H1 (cell line): ENCODE measurements around the gene SNAPC2. TPM values are rescaled to one million over a fixed set of nuclear protein-coding genes. Genes with fewer than 3 reads are reported as not detected.

Source experiments
- ASH2L ChIP-seq: fragments of 200-600, 300-600 bp; sonication (generic); IDR thresholded peaks from one replicate; pipeline ENCODE4 v1.7.1; 2017; ENCODE audit warnings: low read length
- EP300 ChIP-seq, 2 experiments: IDR thresholded peaks; 1 replicate in 1 of 2; 2 replicates in 1 of 2; pipeline ENCODE4 v1.6.1; 2011 to 2012; ENCODE audit warnings: low read depth in 2 of 2, low read length in 2 of 2, mild to moderate bottlenecking in 2 of 2, borderline replicate concordance in 1 of 2, inconsistent platforms in 1 of 2, moderate library complexity in 1 of 2
- EZH2 ChIP-seq: fragments of 200-600 bp; sonication (generic); IDR thresholded peaks from 2 replicates; pipeline ENCODE4 v1.7.1; 2012; ENCODE audit warnings: low read depth, mild to moderate bottlenecking, moderate library complexity, low read length, inconsistent platforms; ENCODE audit not compliant: severe bottlenecking
- GABPA ChIP-seq: IDR thresholded peaks from 2 replicates; pipeline ENCODE4 v1.6.1; 2011; ENCODE audit warnings: mild to moderate bottlenecking, low read length, moderate library complexity, borderline replicate concordance; ENCODE audit not compliant: insufficient read depth
- KDM1A ChIP-seq: fragments of 200-600, 300-600 bp; sonication (generic); IDR thresholded peaks from 2 replicates; pipeline ENCODE4 v1.7.1; 2016; ENCODE audit warnings: mild to moderate bottlenecking, low read length, borderline replicate concordance
- POLR2A ChIP-seq, 2 experiments: IDR thresholded peaks; 1 replicate in 1 of 2; 2 replicates in 1 of 2; pipeline ENCODE4 v1.6.1; 2011; ENCODE audit warnings: low read depth in 2 of 2, low read length in 2 of 2, mild to moderate bottlenecking in 2 of 2; ENCODE audit errors: control extremely low read depth in 1 of 2
- TBP ChIP-seq: IDR thresholded peaks from 2 replicates; pipeline ENCODE4 v1.6.1; 2011; ENCODE audit warnings: low read depth, low read length, improper control_type of control experiment
- TEAD4 ChIP-seq: IDR thresholded peaks from 2 replicates; pipeline ENCODE4 v1.6.1; 2012; ENCODE audit warnings: low read depth, low read length, inconsistent platforms, mixed read lengths
- polyA plus RNA-seq, 7 experiments: library from polyadenylated mRNA; depleted of rRNA in 3 of 7; stranded (reverse) in 5 of 7; unstranded in 2 of 7; fragments of >200 nt in 5 of 7; fragments of 200-250 nt in 2 of 7; gene quantifications; 1 replicate in 5 of 7; 2 replicates in 1 of 7; 4 replicates in 1 of 7; pipeline versions ENCODE4 v1.2.1 to v1.2.3, GENCODE V29; 2011 to 2013; ENCODE audit warnings: missing spikeins in 2 of 7, mixed read lengths in 2 of 7
- total RNA-seq: library from RNA; stranded (reverse); fragmentation: NEBNext Ultra II Directional; extraction: Animal tissue kit (Norgen Biotek cat#: 25700); gene quantifications from 2 replicates; pipeline ENCODE4 v1.2.1, GENCODE V29; 2021
- TF ChIP-seq, protein P1 (sequence below), 3 experiments: IDR thresholded peaks; 1 replicate in 2 of 3; 2 replicates in 1 of 3; pipeline versions ENCODE4 v1.5.1 to v1.6.1; 2011; ENCODE audit warnings: low read length in 3 of 3, mild to moderate bottlenecking in 3 of 3, inconsistent platforms in 2 of 3, low read depth in 1 of 3, moderate library complexity in 1 of 3; ENCODE audit not compliant: insufficient read depth in 1 of 3; ENCODE audit errors: control extremely low read depth in 1 of 3
- TF ChIP-seq, protein P2 (sequence below): IDR thresholded peaks from 2 replicates; pipeline ENCODE4 v1.6.1; 2012; ENCODE audit warnings: low read length, inconsistent platforms

The SNAPC2 gene
- total and polyA plus RNA-seq, 2 of the 8 experiments (the other 6 are each of a cell fraction or from before 2014, with no cell fraction given): 18.2 to 20.3 TPM

DNA sequence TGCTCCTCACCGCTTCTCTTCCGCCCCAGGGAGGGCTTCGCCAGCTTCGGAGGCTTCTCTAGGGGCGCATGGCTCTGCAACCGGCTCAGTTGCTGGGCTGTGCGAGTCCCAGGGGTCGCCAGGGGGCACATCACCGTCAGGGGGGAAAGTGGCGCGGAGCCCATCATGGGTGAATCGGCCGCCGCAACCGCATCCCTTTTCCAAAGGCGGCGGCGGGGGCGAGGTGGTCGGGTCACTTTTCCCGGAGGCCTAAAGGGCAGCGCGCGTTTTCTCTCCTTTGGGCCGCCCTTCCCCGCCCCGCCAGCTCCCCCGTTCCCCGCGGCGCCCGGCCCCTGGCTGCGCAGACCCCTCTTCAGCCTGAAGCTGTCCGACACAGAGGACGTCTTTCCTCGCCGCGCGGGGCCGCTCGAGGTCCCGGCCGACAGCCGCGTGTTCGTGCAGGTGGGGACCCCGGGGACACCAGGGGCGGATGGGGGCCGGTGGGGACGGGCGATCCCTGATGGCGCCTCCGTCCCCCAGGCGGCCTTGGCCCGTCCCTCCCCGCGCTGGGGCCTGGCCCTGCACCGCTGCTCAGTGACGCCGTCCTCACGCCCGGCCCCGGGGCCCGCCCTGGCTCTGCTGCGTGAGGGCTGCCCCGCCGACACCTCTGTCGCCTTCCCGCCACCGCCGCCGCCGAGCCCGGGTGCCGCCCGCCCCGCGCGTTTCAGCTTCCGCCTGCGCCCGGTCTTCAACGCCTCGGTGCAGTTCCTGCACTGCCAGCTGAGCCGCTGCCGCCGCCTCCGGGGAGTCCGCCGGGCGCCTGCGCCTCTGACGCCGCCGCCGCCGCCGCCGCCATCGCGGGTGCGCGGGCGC is 3.8 kb upstream of the SNAPC2 start (continued):
- TF ChIP-seq GABPA: peak; percentile 64; the same call in 1 of the 2 replicates
- no peak for TF ChIP-seq KDM1A
- TF ChIP-seq EZH2: peak; percentile 43
- TF ChIP-seq, protein P1, sequence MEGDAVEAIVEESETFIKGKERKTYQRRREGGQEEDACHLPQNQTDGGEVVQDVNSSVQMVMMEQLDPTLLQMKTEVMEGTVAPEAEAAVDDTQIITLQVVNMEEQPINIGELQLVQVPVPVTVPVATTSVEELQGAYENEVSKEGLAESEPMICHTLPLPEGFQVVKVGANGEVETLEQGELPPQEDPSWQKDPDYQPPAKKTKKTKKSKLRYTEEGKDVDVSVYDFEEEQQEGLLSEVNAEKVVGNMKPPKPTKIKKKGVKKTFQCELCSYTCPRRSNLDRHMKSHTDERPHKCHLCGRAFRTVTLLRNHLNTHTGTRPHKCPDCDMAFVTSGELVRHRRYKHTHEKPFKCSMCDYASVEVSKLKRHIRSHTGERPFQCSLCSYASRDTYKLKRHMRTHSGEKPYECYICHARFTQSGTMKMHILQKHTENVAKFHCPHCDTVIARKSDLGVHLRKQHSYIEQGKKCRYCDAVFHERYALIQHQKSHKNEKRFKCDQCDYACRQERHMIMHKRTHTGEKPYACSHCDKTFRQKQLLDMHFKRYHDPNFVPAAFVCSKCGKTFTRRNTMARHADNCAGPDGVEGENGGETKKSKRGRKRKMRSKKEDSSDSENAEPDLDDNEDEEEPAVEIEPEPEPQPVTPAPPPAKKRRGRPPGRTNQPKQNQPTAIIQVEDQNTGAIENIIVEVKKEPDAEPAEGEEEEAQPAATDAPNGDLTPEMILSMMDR (IDR thresholded peaks at IDR 0.05; ENCODE audit: control extremely low read depth in 1 of 3, insufficient read depth in 1 of 3, low read depth in 1 of 3, low read length in 3 of 3): peak in 2 of 3 experiments; percentile 30 to 40; a peak in 3 of 4 replicates
- 0 out of 3 replicates have a peak, but pooled peaks of 1 of the 2 experiments have one; percentile 13 for TF ChIP-seq EP300 (IDR thresholded peaks at IDR 0.05; ENCODE audit: borderline replicate concordance in 1 of 2, low read depth in 2 of 2, low read length in 2 of 2)
- TF ChIP-seq TEAD4: no peak
- TF ChIP-seq ASH2L: peak; percentile 8
- TF ChIP-seq TBP: peak; percentile 89
- TF ChIP-seq, protein P2, sequence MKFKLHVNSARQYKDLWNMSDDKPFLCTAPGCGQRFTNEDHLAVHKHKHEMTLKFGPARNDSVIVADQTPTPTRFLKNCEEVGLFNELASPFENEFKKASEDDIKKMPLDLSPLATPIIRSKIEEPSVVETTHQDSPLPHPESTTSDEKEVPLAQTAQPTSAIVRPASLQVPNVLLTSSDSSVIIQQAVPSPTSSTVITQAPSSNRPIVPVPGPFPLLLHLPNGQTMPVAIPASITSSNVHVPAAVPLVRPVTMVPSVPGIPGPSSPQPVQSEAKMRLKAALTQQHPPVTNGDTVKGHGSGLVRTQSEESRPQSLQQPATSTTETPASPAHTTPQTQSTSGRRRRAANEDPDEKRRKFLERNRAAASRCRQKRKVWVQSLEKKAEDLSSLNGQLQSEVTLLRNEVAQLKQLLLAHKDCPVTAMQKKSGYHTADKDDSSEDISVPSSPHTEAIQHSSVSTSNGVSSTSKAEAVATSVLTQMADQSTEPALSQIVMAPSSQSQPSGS: no peak
- no peak for TF ChIP-seq POLR2A (IDR thresholded peaks at IDR 0.05; ENCODE audit: control extremely low read depth in 1 of 2, low read depth in 2 of 2, low read length in 2 of 2)
